GM19463 (cell line): ENCODE measurements around the gene GALE.
"Not testable (repeated sequence)": the region's sequence is repeated elsewhere in the genome, so short reads cannot be mapped to it uniquely, and the experiment has no call there.

Source experiments
- ATAC-seq: cut with Tn5 transposase; IDR thresholded peaks from one replicate; pipeline ENCODE4 v1.9.1; 2021; ENCODE audit warnings: mild to moderate bottlenecking, moderate library complexity; ENCODE audit not compliant: unreplicated experiment

GALE gene

GRCh38 chr1:23793018-23793781 is 7.4 kb downstream of the GALE start:
- ATAC-seq = no peak

GRCh38 chr1:23792151-23792945 is 8.2 kb downstream of the GALE start:
- ATAC-seq = no peak

GRCh38 chr1:23791516-23792047 is 9.0 kb downstream of the GALE start:
- no peak for ATAC-seq

- ATAC-seq = peak; percentile 91
These were observed 9.6 kb downstream of the GALE start, which contains the start of gene LYPLA2 for GRCh38 chr1:23790696-23791515. Gene LYPLA2, plus strand, starts transcription at chr1:23791145. Its CDS starts 1,538 bp downstream, at chr1:23792683.

GRCh38 chr1:23788695-23789094 is 11.9 kb downstream of the GALE start:
- ATAC-seq = no peak

- ATAC-seq = no peak
These were observed 12.9 kb downstream of the GALE start for GRCh38 chr1:23787701-23788100.

GRCh38 chr1:23784846-23785245 is 15.7 kb downstream of the GALE start:
- ATAC-seq = no peak

- ATAC-seq = not testable (repeated sequence)
These were observed 17.4 kb downstream of the GALE start for GRCh38 chr1:23783141-23783540.

GRCh38 chr1:23779826-23780371 is 20.7 kb downstream of the GALE start:
- no peak for ATAC-seq

- peak; percentile 74 for ATAC-seq
These were observed 22.4 kb downstream of the GALE start, which contains the start of gene PITHD1 for GRCh38 chr1:23777979-23778814. Gene PITHD1, plus strand, starts transcription at chr1:23778418. Its CDS starts 98 bp downstream, at chr1:23778516.

- no peak for ATAC-seq
These were observed 24.3 kb downstream of the GALE start for GRCh38 chr1:23776217-23776616.

GRCh38 chr1:23774174-23774880 is 26.2 kb downstream of the GALE start:
- no peak for ATAC-seq

GRCh38 chr1:23772854-23773242 is 27.7 kb downstream of the GALE start:
- ATAC-seq = no peak

- ATAC-seq = no peak
These were observed 28.3 kb downstream of the GALE start for GRCh38 chr1:23772049-23772853.

- no peak for ATAC-seq
These were observed 31.8 kb downstream of the GALE start for GRCh38 chr1:23768733-23769132.

GRCh38 chr1:23763041-23763577 is 37.4 kb downstream of the GALE start:
- no peak for ATAC-seq

GRCh38 chr1:23759277-23759676 is 41.3 kb downstream of the GALE start:
- no peak for ATAC-seq

- ATAC-seq = no peak
These were observed 42.7 kb downstream of the GALE start for GRCh38 chr1:23757812-23758211.
